Prostate gland (tissue), 2 donors: Measurements from ENCODE around the gene TSSK6.

Experiments used
- CTCF ChIP-seq, 4 experiments: fragments of 200-600 bp in 2 of 4; fragments of 450-650 bp in 2 of 4; sonication (generic) in 2 of 4; IDR thresholded peaks; 1 replicate in 3 of 4; 2 replicates in 1 of 4; pipeline ENCODE4 v1.5.1; 2016 to 2019; ENCODE audit warnings: antibody characterized with exemption in 4 of 4, mild to moderate bottlenecking in 2 of 4, moderate library complexity in 2 of 4
- POLR2A ChIP-seq: fragments of 450-650 bp; IDR thresholded peaks from one replicate; pipeline ENCODE4 v1.6.1; 2016; ENCODE audit warnings: antibody characterized with exemption, mild to moderate bottlenecking

DNA sequence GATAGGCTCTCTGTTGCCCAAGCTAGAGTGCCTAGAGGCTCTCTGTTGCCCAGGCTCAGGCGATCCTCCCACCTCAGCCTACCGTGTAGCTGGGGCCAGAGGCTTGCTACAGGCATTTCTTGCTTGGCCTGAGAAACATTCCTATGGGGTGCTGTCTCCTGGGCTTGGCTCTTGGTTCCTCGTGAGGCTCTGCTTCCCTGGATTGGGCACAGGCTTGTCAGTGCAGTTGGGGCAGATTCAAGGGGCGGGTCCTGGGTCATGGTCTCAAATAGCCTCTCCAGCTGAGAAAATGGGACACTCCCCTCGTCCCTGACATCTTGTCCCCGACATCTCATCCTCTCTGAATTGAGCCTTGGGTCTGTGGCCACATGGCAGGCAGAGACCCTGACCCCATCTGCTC is 4.9 kb downstream of the TSSK6 start:
- no peak for TF ChIP-seq CTCF (IDR thresholded peaks at IDR 0.05)
- TF ChIP-seq POLR2A = no peak
